GM12878 (cell line): Measurements from ENCODE around the gene VDR.

Experiments used
- CREM ChIP-seq: IDR thresholded peaks from 2 replicates; pipeline ENCODE4 v1.6.1; 2014; ENCODE audit warnings: antibody characterized with exemption, low read depth
- CTCF ChIP-seq, 3 experiments: IDR thresholded peaks in 2 of 3; conservative IDR thresholded peaks in 1 of 3; 2 replicates each; pipeline ENCODE4 v1.5.1; 2011; ENCODE audit warnings: low read depth in 3 of 3, low read length in 3 of 3, mild to moderate bottlenecking in 3 of 3, control low read depth in 2 of 3, moderate library complexity in 2 of 3, inconsistent platforms in 1 of 3, mixed read lengths in 1 of 3; ENCODE audit not compliant: control insufficient read depth in 2 of 3, insufficient read depth in 1 of 3; ENCODE audit errors: extremely low read depth in 1 of 3
- DPF2 ChIP-seq: fragments of 450-650 bp; IDR thresholded peaks from 2 replicates; pipeline ENCODE4 v1.6.1; 2017; ENCODE audit warnings: mild to moderate bottlenecking
- ESRRA ChIP-seq: IDR thresholded peaks from 2 replicates; pipeline ENCODE4 v1.6.1; 2012; ENCODE audit warnings: mild to moderate bottlenecking, low read length, improper control_type of control experiment
- GABPA ChIP-seq: IDR thresholded peaks from 2 replicates; pipeline ENCODE4 v1.6.1; 2014; ENCODE audit warnings: antibody characterized with exemption, low read depth, mild to moderate bottlenecking, inconsistent platforms
- REST ChIP-seq: IDR thresholded peaks from 2 replicates; pipeline ENCODE4 v1.6.1; 2012; ENCODE audit warnings: mild to moderate bottlenecking, low read depth, low read length
- SMC3 ChIP-seq: IDR thresholded peaks from 2 replicates; pipeline ENCODE4 v1.6.1; 2011; ENCODE audit warnings: low read length, improper control_type of control experiment, borderline replicate concordance
- STAT3 ChIP-seq: IDR thresholded peaks from 2 replicates; pipeline ENCODE4 v1.6.1; 2011; ENCODE audit warnings: low read depth, low read length, improper control_type of control experiment
- TAF1 ChIP-seq: IDR thresholded peaks from 2 replicates; pipeline ENCODE4 v1.6.1; 2011; ENCODE audit warnings: mild to moderate bottlenecking, low read depth, low read length, borderline replicate concordance
- TARDBP ChIP-seq: IDR thresholded peaks from 2 replicates; pipeline ENCODE4 v1.6.1; 2016; ENCODE audit warnings: borderline replicate concordance
- YY1 ChIP-seq: IDR thresholded peaks from 2 replicates; pipeline ENCODE4 v1.6.1; 2011; ENCODE audit warnings: low read depth, mild to moderate bottlenecking, low read length
- ZNF384 ChIP-seq: IDR thresholded peaks from 2 replicates; pipeline ENCODE4 v1.6.1; 2012; ENCODE audit warnings: low read depth, mild to moderate bottlenecking, low read length, improper control_type of control experiment, borderline replicate concordance
- ZNF592 ChIP-seq: fragments of 450-650 bp; IDR thresholded peaks from 2 replicates; pipeline ENCODE4 v1.6.1; 2017; ENCODE audit warnings: mild to moderate bottlenecking, moderate library complexity

GRCh38 chr12:47946413-47947323 is 41.9 kb upstream of the VDR start:
- TF ChIP-seq REST (no peak), GABPA (no peak), TARDBP (no peak), ZNF384 (no peak), CTCF (IDR thresholded peaks at IDR 0.05 in 2 of 3, conservative IDR thresholded peaks at IDR 0.05 in 1 of 3; ENCODE audit: control insufficient read depth in 2 of 3, extremely low read depth in 1 of 3, insufficient read depth in 1 of 3, low read depth in 3 of 3, low read length in 3 of 3) (no peak), ZNF592 (no peak), STAT3 (no peak), TAF1 (no peak), CREM (no peak), YY1 (no peak), SMC3 (no peak), DPF2 (no peak), ESRRA (no peak)
